ENCODE results near the gene PKNOX2. TPM values are rescaled to one million over a fixed set of nuclear protein-coding genes. Genes with fewer than 3 reads are reported as not detected.

Gene PKNOX2
- total RNA-seq, 1 experiment from 2014 or later: not detected

- POLR2A ChIA-PET: no interaction called here
- no peak overlapping the region for H3K4me3 Mint-ChIP-seq (ENCODE audit: unreplicated experiment)
- Histone ChIP-seq H3K4me3 (ENCODE audit: low read depth, low read length) (no peak overlapping the region), H3K9me3 (no peaks in the 10 kb centered on the region), H3K4me1 (peaks cover under 1% of the 10 kb centered on the region; the same call in 1 of the 2 replicates), H3K27me3 (replicated peaks; ENCODE audit: control insufficient read depth, insufficient read depth, low read length) (no peaks in the 10 kb centered on the region; the same call in 1 of the 2 replicates), H3K36me3 (ENCODE audit: control insufficient read depth, insufficient read depth, low read length) (no peaks in the 10 kb centered on the region)
- H3K36me3 Mint-ChIP-seq (ENCODE audit: insufficient read depth, unreplicated experiment): no peaks in the 10 kb centered on the region
- BruUV-seq (replicated peaks): no TSS peak
- CTCF ChIA-PET: interaction anchor here (1.7 kb wide), 1 partner anchor 167 kb away, joined by 4 read pairs; no protein-coding TSS in a partner anchor
- TF ChIP-seq CTCF (IDR thresholded peaks at IDR 0.05; ENCODE audit: insufficient read depth in 1 of 2, low read depth in 1 of 2, low read length in 1 of 2, severe bottlenecking in 1 of 2, unreplicated experiment in 1 of 2): no peak
- intact Hi-C loops (cut with micrococcal nuclease; ENCODE audit: unreplicated experiment): no loop called here
- H3K9me3 Mint-ChIP-seq (ENCODE audit: unreplicated experiment): no peaks in the 10 kb centered on the region
- DNase-seq: no peak
- no peak overlapping the region for H3K27ac Mint-ChIP-seq (ENCODE audit: unreplicated experiment)
- peaks cover 4% of the 10 kb centered on the region for H3K4me1 Mint-ChIP-seq (ENCODE audit: low read depth, unreplicated experiment)
- peaks cover 17% of the 10 kb centered on the region for H3K27me3 Mint-ChIP-seq (ENCODE audit: insufficient read depth, unreplicated experiment)
Observed at GRCh38 chr11:125257751-125258150, 93.2 kb downstream of the PKNOX2 start.

GRCh38 chr11:125258291-125259032 lies 93.9 kb downstream of the PKNOX2 start:
- no peaks in the 10 kb centered on the region for H3K36me3 ChIP-seq (ENCODE audit: control insufficient read depth, insufficient read depth, low read length)
- Mint-ChIP-seq H3K9me3 (ENCODE audit: unreplicated experiment) (no peaks in the 10 kb centered on the region), H3K4me1 (ENCODE audit: low read depth, unreplicated experiment) (peaks cover 6% of the 10 kb centered on the region), H3K27me3 (ENCODE audit: insufficient read depth, unreplicated experiment) (peaks cover 19% of the 10 kb centered on the region), H3K4me3 (ENCODE audit: unreplicated experiment) (no peak overlapping the region), H3K27ac (ENCODE audit: unreplicated experiment) (no peak overlapping the region), H3K36me3 (ENCODE audit: insufficient read depth, unreplicated experiment) (no peaks in the 10 kb centered on the region)
- no peak overlapping the region for H3K4me3 ChIP-seq (ENCODE audit: low read depth, low read length)
- no peak for TF ChIP-seq CTCF (IDR thresholded peaks at IDR 0.05; ENCODE audit: insufficient read depth in 1 of 2, low read depth in 1 of 2, low read length in 1 of 2, severe bottlenecking in 1 of 2, unreplicated experiment in 1 of 2)
- intact Hi-C loops (cut with micrococcal nuclease; ENCODE audit: unreplicated experiment): no loop called here
- POLR2A ChIA-PET: no interaction called here
- H3K9me3 ChIP-seq: no peaks in the 10 kb centered on the region
- DNase-seq: no peak
- BruUV-seq (replicated peaks): no TSS peak
- CTCF ChIA-PET: no interaction called here
- peaks cover 8% of the 10 kb centered on the region for H3K4me1 ChIP-seq
- H3K27me3 ChIP-seq (replicated peaks; ENCODE audit: control insufficient read depth, insufficient read depth, low read length): no peaks in the 10 kb centered on the region; the same call in 1 of the 2 replicates

GRCh38 chr11:125261588-125261987 lies 97.0 kb downstream of the PKNOX2 start:
- no peak for DNase-seq
- Mint-ChIP-seq H3K4me3 (ENCODE audit: unreplicated experiment) (no peak overlapping the region), H3K4me1 (ENCODE audit: low read depth, unreplicated experiment) (peaks cover 6% of the 10 kb centered on the region), H3K36me3 (ENCODE audit: insufficient read depth, unreplicated experiment) (no peaks in the 10 kb centered on the region), H3K9me3 (ENCODE audit: unreplicated experiment) (no peaks in the 10 kb centered on the region), H3K27me3 (ENCODE audit: insufficient read depth, unreplicated experiment) (peaks cover 15% of the 10 kb centered on the region), H3K27ac (ENCODE audit: unreplicated experiment) (no peak overlapping the region)
- TF ChIP-seq CTCF (IDR thresholded peaks at IDR 0.05; ENCODE audit: insufficient read depth in 1 of 2, low read depth in 1 of 2, low read length in 1 of 2, severe bottlenecking in 1 of 2, unreplicated experiment in 1 of 2): no peak
- POLR2A ChIA-PET: no interaction called here
- intact Hi-C loops (cut with micrococcal nuclease; ENCODE audit: unreplicated experiment): no loop called here
- Histone ChIP-seq H3K4me1 (peaks cover 10% of the 10 kb centered on the region), H3K9me3 (no peaks in the 10 kb centered on the region), H3K27me3 (replicated peaks; ENCODE audit: control insufficient read depth, insufficient read depth, low read length) (no peaks in the 10 kb centered on the region), H3K4me3 (ENCODE audit: low read depth, low read length) (no peak overlapping the region), H3K36me3 (ENCODE audit: control insufficient read depth, insufficient read depth, low read length) (no peaks in the 10 kb centered on the region)
- CTCF ChIA-PET: no interaction called here
- BruUV-seq (replicated peaks): no TSS peak

Data from Caco-2 (cell line).